ENCODE measurements around the gene CELF1.

CELF1 gene

DNA sequence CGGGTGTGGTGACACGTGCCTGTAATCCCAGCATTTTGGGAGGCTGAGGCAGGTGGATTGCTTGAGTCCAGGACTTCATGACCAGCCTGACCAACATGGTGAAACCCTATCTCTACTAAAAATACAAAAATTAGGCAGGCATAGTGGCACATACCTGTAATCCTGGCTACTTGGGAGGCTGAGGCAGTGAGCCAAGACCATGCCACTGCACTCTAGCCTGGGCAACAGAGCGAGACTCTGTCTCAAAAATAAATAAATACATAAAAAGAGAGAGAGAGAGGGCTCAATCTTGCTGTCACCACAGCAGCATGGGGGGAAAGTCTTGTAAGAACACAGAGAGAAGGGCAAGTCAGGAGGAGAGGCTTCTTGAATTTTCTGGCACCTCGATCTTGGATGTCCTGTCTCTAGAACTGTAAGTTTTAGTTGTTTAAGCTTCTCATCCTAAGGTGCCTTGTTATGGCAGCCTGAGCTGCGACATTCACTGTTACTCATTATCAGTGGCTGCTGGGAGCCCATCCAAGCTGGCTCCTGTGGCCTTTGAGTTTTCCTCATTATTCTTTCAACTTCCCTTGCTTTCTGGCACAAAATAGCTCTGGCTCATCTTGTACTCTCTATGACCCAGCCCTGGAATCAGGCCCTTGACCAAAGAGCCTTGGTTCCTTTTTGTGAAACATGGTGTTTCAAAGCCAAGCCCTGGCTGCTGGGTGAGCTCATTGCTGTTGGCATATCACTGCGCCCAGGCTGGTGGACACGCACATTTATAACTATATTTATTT, 118.7 kb downstream of the CELF1 start:
- no peaks in the 10 kb centered on the region for H3K27me3 Mint-ChIP-seq
- no peaks in the 10 kb centered on the region for H3K36me3 Mint-ChIP-seq
- H3K9me3 Mint-ChIP-seq (ENCODE audit: low read depth): no peaks in the 10 kb centered on the region

DNA sequence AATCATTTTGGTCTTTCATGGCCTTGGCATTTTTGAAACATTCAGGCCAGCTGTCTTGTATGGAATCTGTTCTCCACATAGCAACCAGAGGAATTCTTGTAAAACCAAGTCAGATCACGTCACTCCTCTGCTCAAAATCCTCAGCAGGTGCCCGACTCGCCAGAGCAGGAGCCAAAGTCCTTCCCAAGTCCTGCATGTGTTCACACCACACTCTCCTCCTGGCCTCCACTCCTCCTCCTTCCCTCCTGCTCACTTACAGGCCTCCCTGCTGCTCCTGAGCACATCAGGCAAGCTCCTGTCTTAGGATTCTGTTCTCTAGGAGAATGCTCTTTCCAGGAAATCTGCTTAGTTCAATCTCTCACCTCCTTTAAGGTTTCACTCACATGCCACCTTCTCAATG, 119.8 kb downstream of the CELF1 start:
- Mint-ChIP-seq H3K27ac (no peak overlapping the region), H3K4me3 (no peak overlapping the region), H3K36me3 (no peaks in the 10 kb centered on the region), H3K4me1 (ENCODE audit: low read depth) (no peaks in the 10 kb centered on the region), H3K9me3 (ENCODE audit: low read depth) (no peaks in the 10 kb centered on the region), H3K27me3 (no peaks in the 10 kb centered on the region)

More for the DNA sequence above, 118.7 kb downstream of the CELF1 start:
- H3K27ac Mint-ChIP-seq: no peak overlapping the region
- H3K4me1 Mint-ChIP-seq (ENCODE audit: low read depth): no peaks in the 10 kb centered on the region
- H3K4me3 Mint-ChIP-seq: no peak overlapping the region

DNA sequence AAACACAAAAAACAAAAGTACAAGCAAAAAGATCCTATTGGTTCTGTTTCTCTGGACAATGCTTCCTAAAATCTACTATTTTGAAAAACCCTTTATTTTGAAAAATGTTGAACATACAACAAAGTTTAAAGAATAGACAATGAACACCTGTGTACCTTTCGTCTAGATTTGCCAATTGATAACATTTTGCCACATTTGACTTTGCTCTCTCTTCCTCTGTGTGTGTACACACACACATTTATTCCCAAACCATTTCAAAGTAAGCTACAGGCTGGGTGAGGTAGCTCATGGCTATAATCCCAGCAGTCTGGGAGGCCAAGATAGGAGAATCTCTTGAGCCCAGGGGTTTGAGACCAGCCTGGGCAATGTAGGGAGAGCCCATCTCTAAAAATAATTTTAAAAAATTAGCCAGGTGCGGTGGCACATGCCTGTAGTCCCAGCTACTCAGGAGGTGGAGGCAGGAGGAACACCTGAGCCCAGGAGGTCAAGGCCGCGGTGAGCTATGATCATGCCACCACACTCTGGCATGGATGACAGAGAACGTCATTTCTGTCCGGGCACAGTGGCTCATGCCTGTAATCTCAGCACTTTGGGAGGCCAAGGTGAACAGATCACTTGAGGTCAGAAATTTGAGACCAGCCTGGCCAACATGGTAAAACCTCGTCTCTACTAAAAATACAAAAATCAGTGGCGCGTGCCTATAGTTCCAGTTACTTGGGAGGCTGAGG, 121.4 kb downstream of the CELF1 start:
- H3K9me3 Mint-ChIP-seq (ENCODE audit: low read depth): no peaks in the 10 kb centered on the region
- H3K4me1 Mint-ChIP-seq (ENCODE audit: low read depth): peaks cover 5% of the 10 kb centered on the region
- no peaks in the 10 kb centered on the region for H3K36me3 Mint-ChIP-seq
- no peak overlapping the region for H3K4me3 Mint-ChIP-seq
- no peak overlapping the region for H3K27ac Mint-ChIP-seq
- H3K27me3 Mint-ChIP-seq: no peaks in the 10 kb centered on the region

DNA sequence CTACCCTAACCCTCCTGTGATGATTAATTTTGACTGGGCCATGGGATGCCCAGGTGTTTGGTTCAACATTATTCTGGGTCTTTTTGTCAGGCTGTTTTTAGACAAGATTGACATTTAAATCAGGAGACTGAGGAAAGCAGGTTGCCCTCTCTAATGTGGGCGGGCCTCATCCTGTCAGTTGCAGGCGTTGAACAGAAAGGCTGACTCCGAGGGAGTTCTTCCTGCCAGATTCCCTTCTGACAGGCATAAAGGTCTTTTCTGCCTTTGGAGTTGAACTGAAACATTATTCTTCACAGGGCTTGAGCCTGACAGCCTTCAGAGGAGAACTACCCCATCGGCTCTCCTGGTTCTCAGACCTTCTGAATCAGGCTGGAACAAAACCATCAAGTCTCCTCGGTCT, 122.4 kb downstream of the CELF1 start:
- peaks cover 12% of the 10 kb centered on the region for H3K4me1 Mint-ChIP-seq (ENCODE audit: low read depth)
- H3K27me3 Mint-ChIP-seq: no peaks in the 10 kb centered on the region
- H3K36me3 Mint-ChIP-seq: peaks cover 3% of the 10 kb centered on the region
- no peak overlapping the region for H3K4me3 Mint-ChIP-seq
- no peak overlapping the region for H3K27ac Mint-ChIP-seq
- no peaks in the 10 kb centered on the region for H3K9me3 Mint-ChIP-seq (ENCODE audit: low read depth)

DNA sequence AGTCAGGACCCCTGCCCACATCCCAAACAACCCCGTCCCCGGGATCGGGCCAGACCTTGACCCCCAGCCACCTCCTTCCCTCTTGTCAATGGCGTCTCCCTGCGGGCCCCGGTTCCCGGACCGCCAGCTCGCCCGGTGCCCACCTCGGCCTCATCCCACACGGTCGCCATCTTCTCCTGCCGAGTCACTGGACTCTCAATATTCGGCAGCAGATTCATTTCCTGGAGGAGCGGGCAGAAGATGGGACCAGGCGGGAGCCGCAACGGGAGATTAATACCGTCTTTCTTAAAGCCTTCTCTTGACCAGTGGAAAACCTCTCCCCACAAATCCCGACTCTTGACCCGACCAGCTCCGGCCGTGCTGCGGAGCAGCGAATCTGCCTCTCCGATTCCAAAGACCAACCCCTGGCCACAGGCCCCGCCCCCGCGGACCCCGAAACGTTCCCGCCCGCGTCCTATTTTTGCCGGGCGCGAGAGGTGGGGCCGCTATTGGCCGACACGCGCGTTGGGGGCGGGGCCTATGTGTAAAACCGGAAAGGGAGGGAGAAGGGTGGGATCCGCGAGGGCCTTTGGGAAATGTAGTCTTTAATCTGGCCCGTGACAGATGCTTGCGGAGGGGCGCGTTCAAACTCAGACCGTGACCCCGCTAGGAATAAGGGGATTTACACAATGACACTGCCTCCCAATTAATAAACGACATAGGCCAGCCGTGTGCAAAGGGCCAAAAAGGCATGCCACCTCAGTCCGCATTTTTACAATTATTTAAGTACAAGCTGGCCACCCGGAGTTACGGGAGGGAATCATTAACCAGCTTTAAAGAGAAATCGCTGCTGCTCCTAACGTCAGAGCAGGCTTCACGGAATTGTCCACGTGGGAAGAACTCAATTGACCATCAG, 126.6 kb downstream of the CELF1 start, which contains the start of gene PSMC3:
PSMC3 (minus strand) TSS at position 378 of the 895 bp plus-strand sequence; CDS start at position 218, 160 bp downstream.
- Mint-ChIP-seq H3K4me1 (ENCODE audit: low read depth) (peaks cover 26% of the 10 kb centered on the region), H3K36me3 (peaks cover 8% of the 10 kb centered on the region), H3K27me3 (no peaks in the 10 kb centered on the region), H3K9me3 (ENCODE audit: low read depth) (no peaks in the 10 kb centered on the region), H3K27ac (peak within 1 kb of the TSS; percentile 100), H3K4me3 (peak within 1 kb of the TSS; percentile 100)

DNA sequence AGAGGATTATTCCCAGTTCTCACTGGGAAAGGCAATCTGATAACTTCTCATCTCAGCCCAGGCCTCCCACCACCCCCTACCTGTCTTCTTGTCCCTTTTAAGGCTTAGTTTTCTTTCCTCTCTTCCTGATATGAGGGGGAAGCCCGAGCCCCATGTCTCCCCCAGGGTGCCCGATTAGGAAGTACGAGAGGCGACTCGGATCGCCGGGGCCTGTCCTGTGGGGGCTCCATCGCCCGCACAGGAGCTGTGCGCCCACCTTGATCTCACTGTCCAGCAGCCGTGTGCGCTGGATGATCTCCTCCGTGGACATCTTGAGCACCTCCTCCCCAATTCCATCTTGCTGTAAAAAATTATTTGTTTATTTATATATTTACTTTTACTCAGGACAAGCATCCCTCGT, 127.3 kb downstream of the CELF1 start:
- Mint-ChIP-seq H3K36me3 (peaks cover 8% of the 10 kb centered on the region), H3K4me3 (peak overlapping the region; percentile 100), H3K27me3 (no peaks in the 10 kb centered on the region)

DNA sequence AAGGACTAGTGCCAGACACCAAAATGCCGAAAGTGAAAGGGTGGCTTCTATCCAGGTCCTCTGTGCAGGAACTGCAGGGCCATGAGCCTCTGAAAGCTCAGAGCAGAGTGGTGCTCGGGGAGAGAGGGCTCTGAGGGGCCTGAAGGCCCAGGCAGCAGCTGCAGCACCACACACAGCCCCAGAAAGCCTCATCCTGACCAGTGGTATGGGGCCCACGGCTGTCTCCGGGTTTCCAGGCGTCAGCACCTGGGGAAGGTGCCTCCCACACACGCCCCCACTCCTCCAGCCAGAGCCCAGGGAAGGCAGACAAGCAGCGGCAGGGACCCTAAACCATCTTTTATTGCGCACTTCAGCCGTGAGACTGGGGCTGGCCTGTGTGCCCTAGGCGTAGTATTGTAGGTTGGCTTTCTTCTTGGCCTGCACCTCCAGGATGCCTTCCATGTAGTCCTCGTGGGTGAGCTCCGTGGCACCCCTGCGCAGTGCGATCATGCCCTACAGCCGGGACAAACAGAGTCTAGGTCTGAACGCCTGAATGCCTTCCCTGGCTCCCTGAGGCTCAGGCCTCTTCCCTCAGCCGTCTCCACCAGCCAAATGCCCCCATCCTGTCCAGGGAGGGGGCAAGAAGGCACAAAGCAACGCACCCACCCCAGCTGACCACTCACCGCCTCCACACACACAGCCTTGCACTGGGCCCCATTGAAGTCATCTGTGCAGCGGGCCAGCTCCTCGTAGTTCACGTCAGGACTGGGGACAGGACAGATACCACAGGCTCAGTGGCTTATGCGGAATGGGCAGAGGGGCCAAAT, 134.3 kb downstream of the CELF1 start:
- Mint-ChIP-seq H3K36me3 (peaks cover 3% of the 10 kb centered on the region), H3K27me3 (no peaks in the 10 kb centered on the region), H3K4me1 (ENCODE audit: low read depth) (peaks cover 2% of the 10 kb centered on the region), H3K4me3 (no peak overlapping the region), H3K27ac (no peak overlapping the region), H3K9me3 (ENCODE audit: low read depth) (no peaks in the 10 kb centered on the region)

More for the DNA sequence above, 127.3 kb downstream of the CELF1 start:
- Mint-ChIP-seq H3K4me1 (ENCODE audit: low read depth) (peaks cover 27% of the 10 kb centered on the region), H3K9me3 (ENCODE audit: low read depth) (no peaks in the 10 kb centered on the region), H3K27ac (peak overlapping the region; percentile 100)

DNA sequence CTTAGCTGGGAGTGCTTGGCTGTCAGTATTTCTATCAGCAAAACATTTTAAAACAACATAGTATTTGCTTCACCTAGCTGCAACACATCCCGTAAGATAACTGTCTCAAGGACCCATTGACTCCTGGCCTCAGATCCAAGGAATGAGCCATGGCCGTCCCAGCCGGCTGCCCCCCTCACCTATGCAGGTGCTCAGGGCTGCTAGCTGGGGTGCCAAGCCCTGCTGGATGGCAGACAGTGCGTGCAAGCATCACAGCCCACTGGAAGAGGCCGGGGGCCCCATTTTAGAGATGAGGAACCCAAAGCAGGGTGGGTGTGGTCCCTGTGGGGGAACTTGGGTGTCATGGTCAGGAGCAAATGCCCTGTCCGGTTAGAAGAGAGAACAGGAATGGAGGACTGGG, 135.2 kb downstream of the CELF1 start:
- Mint-ChIP-seq H3K4me1 (ENCODE audit: low read depth) (peaks cover 2% of the 10 kb centered on the region), H3K9me3 (ENCODE audit: low read depth) (no peaks in the 10 kb centered on the region), H3K27ac (no peak overlapping the region), H3K4me3 (no peak overlapping the region), H3K36me3 (peaks cover 3% of the 10 kb centered on the region), H3K27me3 (no peaks in the 10 kb centered on the region)

DNA sequence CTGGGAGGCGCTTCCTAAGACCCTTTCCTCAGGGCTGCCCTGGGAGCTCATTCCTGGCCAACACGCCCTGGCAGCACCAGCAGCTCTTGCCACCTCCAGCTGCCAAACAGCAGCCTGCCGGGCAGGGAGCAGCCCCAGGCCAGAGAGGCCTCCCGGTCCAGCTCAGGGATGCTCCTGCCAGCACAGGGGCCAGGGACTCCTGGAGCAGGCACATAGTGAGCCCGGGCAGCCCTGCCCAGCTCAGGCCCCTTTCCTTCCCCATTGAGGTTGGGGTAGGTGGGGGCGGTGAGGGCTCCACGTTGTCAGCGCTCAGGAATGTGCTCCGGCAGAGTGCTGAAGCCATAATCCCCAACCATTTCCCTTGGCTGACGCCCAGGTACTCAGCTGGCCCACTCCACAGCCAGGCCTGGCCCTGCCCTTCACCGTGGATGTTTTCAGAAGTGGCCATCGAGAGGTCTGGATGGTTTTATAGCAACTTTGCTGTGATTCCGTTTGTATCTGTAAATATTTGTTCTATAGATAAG, 136.9 kb downstream of the CELF1 start:
- no peak overlapping the region for H3K27ac Mint-ChIP-seq
- no peaks in the 10 kb centered on the region for H3K27me3 Mint-ChIP-seq
- no peaks in the 10 kb centered on the region for H3K4me1 Mint-ChIP-seq (ENCODE audit: low read depth)
- H3K4me3 Mint-ChIP-seq: no peak overlapping the region
- H3K9me3 Mint-ChIP-seq (ENCODE audit: low read depth): no peaks in the 10 kb centered on the region
- H3K36me3 Mint-ChIP-seq: peaks cover 3% of the 10 kb centered on the region
